Embryonic facial prominence (tissue), 1 donor: ENCODE measurements around the gene ACY1.

Experiments used
- DNase-seq: peaks from one replicate; pipeline ENCODE4 v3.0.0-alpha.2; 2016; ENCODE audit errors: extremely low spot score

The ACY1 gene

GRCh38 chr3:52005571-52005986 lies 22.2 kb downstream of the ACY1 start:
- DNase-seq: no peak

GRCh38 chr3:52006017-52006819 lies 22.9 kb downstream of the ACY1 start:
- no peak for DNase-seq

GRCh38 chr3:52006820-52007133 lies 23.4 kb downstream of the ACY1 start:
- DNase-seq: no peak

GRCh38 chr3:52007291-52007690 lies 24.0 kb downstream of the ACY1 start:
- DNase-seq: no peak

GRCh38 chr3:52010431-52010830 lies 27.1 kb downstream of the ACY1 start:
- no peak for DNase-seq

- DNase-seq: no peak
Observed at GRCh38 chr3:52012699-52013098, 29.4 kb downstream of the ACY1 start.

- DNase-seq: no peak
Observed at GRCh38 chr3:52013802-52014598, 30.7 kb downstream of the ACY1 start.

GRCh38 chr3:52014613-52015012 lies 31.3 kb downstream of the ACY1 start:
- DNase-seq: no peak

- no peak for DNase-seq
Observed at GRCh38 chr3:52015438-52016228, 32.3 kb downstream of the ACY1 start.

- no peak for DNase-seq
Observed at GRCh38 chr3:52017586-52017985, 34.3 kb downstream of the ACY1 start.

GRCh38 chr3:52018319-52019000 lies 35.1 kb downstream of the ACY1 start:
- no peak for DNase-seq

- DNase-seq: no peak
Observed at GRCh38 chr3:52019352-52020080, 36.2 kb downstream of the ACY1 start.

GRCh38 chr3:52020796-52021195 lies 37.5 kb downstream of the ACY1 start:
- no peak for DNase-seq

GRCh38 chr3:52021489-52022268 lies 38.3 kb downstream of the ACY1 start:
- no peak for DNase-seq

GRCh38 chr3:52022323-52023100 lies 39.2 kb downstream of the ACY1 start:
- no peak for DNase-seq

- no peak for DNase-seq
Observed at GRCh38 chr3:52023101-52023770, 39.9 kb downstream of the ACY1 start.

- DNase-seq: no peak
Observed at GRCh38 chr3:52023860-52024764, 40.8 kb downstream of the ACY1 start.
